ENCODE measurements around the gene ZCCHC24.

DNA sequence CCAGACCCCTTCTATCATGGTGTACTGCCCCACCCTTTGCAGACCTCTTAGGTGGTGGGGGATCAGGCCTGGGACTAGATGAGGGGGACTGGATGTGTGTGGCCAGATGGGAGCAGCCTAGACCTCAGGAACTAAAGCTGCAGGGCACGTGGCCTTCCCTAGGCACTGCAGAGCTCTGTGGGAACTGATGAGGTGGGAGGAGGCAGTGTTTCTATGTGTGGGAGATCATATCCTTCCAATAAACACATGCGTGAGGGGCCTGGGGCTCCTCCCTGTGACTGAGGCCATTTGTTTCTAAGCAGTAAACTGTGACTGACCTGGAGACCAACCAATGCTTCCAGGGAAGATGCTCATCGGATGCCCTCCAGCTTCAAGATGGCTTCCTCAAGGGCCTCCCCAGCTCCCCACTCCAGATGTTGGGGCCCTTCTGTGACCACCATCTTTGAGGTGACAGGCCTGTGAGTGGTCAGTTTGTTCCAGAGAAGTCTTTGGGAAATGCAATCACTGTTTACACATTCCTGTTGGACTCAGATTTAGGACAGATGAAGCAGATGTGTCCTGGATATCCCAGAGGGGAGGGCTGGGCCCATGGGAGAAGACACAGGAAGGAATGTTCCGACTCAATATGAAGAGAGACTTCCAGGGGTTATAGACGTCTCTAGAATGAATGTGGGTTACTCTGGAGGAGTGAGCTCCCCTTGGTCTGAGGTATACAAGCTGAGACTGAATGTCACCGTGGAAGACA, 23.6 kb upstream of the ZCCHC24 start:
- TF ChIP-seq CTCF (IDR thresholded peaks at IDR 0.05): no peak
- no peak for TF ChIP-seq POLR2A (IDR thresholded peaks at IDR 0.05)
